SW480 (cell line): Measurements from ENCODE around the gene FAM124A.

Source experiments
- DNase-seq: peaks from one replicate; pipeline ENCODE4 v3.0.0-alpha.2; 2016; ENCODE audit warnings: low spot score

The FAM124A gene, protein sequence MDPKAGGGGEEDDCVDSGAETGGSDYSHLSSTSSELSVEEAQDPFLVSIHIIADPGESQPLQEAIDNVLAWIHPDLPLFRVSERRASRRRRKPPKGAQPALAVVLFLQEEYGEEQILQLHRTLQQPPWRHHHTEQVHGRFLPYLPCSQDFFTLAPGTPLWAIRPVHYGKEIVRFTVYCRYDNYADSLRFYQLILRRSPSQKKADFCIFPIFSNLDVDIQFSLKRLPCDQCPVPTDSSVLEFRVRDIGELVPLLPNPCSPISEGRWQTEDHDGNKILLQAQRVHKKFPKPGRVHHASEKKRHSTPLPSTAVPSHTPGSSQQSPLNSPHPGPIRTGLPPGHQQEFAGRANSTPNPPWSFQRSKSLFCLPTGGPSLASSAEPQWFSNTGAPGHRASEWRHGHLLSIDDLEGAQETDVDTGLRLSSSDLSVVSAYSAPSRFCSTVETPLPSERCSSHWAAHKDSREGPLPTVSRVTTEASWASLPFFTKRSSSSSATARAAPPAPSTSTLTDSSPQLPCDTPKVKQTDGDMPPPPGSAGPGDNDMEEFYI

GRCh38 chr13:51222037-51222685 lies at the start of gene FAM124A:
Gene FAM124A, plus strand, starts transcription at chr13:51222398. Its CDS starts 104 bp downstream, at chr13:51222502.
- DNase-seq, result peak; percentile 33

- no peak for DNase-seq
These were observed 47.2 kb upstream of the FAM124A start for GRCh38 chr13:51175021-51175420.

DNA sequence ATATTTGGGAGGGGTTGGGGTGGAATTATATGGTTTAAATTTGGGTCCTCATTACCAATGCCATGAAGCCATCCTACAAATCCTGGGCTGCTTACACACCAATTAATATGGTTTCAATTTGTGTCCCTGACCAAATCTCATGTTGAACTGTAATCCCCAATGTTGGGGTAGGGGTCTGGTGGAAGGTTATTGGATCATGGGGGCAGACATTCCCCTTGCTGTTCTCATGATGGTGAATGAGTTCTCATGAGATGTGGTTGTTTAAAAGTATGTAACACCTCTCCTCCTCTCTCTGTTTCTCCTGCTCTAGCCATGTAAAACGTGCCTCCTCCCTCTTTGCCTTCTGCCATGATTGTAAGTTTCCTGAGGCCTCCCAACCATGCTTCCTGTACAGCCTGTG lies 46.6 kb upstream of the FAM124A start:
- no peak for DNase-seq

GRCh38 chr13:51177188-51177587 lies 45.0 kb upstream of the FAM124A start:
- DNase-seq, result no peak

DNA sequence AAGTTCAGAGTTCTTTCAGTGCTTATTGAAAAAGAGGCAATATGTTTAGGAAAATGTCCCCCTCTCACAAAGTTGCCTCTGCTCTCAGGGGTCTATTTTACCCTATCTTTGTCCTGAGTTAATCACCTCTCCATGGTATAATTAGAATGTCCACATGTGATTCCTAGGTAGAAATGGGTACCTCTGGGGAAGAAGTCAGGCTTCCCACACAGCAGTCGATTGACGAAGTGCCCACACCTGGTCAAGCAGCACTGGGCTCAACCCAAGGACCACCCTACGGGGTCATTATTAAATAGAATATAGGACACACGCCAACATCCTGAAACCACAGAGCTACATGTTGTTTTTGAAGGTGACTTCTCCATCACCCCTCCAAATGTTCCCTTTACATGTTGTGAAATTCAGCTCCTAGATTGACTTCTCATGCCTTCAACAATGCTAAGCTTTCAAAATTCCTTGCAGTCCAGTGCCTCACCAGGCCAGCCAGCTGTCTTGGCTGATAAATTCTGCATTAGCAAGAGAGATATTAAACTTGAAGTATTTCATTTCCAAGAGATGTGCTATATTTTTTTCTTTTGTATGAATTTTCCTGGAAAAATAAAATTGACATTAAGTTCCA lies 43.6 kb upstream of the FAM124A start:
- DNase-seq, result no peak

DNA sequence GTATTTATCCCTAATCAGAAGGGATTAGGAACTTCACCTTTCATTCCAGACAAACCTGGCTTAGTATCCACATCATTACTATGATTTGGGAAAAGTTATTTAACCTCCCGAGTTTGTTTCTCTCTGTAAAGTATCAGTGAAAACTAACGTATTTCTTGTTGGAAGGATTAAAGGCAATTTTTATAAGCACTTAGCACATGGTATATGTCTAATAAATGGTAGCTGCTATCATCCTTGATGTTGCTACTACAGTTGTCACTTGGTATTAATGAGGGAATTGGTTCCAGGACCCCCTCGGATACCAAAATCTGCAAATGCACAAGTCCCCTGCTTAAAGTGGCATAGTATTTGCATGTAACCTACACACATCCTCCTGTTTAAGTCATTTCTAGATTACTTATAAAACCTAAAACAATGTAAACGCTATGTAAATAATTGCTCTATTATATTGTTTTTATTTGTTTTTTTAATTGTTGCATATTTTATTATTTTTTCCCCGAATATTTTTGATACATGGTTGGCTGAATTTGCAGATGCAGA lies 42.7 kb upstream of the FAM124A start:
- DNase-seq, result no peak

DNA sequence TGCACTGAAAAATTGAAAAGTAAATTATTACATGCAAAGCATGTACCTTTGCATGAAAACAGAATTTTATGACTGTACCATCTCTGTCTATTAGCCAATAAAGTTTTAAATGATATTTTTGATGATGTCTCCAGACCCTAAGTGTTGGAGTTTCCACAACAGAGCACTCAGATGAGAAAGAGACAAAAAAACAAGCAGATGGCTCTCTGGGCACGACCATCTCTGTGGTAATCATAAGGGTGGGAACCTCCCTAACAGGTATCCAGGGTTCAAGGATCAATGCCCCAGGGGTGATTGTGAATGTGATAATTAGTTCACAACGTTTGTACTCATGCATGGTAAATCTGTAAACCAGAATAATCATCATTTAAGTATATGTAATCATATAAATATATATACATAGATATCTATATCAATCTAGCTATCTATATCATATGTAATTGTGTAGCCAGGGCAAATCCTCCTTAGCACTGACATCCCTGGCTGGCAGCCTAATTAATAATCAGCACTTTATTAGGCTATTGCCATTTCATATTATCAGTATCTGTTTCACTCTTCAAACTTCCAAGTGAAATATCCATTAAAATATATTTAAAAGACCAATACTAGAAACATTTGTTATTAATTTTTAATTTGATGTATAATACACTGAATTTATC lies 41.2 kb upstream of the FAM124A start:
- DNase-seq, result no peak

- DNase-seq, result no peak
These were observed 40.3 kb upstream of the FAM124A start for GRCh38 chr13:51181786-51182383.

DNA sequence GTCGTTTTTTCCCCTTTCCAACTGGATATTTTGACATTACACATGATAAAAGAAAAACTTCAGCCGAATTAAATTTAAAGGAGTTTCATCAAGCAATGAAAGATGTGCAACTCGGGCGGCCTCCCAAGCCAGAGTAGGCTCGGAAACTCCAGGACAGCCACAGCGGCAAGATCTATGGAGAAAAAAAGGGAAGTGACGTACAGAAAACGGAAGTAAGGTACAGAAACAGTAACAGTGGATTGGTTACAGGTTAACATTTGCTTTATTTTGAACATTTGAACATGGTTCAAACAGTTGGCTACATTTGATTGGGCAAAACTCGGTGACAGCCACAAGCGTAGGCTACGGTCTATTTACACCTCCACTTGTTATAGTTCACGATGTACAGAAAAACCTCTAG lies 30.5 kb upstream of the FAM124A start:
- DNase-seq, result no peak

DNA sequence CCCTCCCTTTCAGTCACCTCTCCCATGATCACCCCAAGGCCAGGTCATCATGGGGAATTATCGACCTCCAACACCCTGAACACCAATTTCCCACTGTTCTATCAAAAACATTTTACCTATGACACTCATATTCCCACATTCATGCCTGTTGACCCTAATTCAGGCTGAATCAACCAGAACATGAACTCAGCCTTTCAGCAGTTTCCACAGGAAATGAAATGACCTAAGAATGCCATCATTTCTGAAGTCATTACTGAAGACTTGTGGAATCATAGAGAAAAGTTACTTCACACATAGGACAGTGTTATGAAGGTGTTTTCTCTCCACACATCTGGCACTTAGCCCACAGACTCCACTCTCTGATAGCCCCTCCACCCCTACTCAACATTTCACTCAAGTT lies 29.9 kb upstream of the FAM124A start:
- DNase-seq, result no peak

GRCh38 chr13:51193387-51193786 lies 28.8 kb upstream of the FAM124A start:
- no peak for DNase-seq

DNA sequence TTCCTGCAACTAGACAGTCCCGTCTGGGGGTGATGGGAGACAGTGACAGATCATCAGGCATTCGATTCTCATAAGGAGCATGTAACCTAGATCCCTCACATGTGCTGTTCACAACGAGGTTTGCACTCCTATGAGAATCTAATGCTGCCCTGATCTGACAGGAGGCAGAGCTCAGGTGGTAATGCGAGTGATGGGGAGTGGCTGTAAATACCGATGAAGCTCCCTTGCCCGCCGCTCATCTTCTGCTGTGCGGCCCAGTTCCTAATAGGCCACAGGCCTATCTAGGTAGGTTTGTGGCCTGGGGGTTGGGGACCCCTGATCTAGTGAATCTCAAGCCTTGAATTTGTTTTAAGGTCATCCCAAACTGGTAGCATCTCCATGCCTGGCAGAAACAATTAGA lies 27.3 kb upstream of the FAM124A start:
- DNase-seq, result no peak

- DNase-seq, result no peak
These were observed 20.3 kb upstream of the FAM124A start for GRCh38 chr13:51201886-51202285.

DNA sequence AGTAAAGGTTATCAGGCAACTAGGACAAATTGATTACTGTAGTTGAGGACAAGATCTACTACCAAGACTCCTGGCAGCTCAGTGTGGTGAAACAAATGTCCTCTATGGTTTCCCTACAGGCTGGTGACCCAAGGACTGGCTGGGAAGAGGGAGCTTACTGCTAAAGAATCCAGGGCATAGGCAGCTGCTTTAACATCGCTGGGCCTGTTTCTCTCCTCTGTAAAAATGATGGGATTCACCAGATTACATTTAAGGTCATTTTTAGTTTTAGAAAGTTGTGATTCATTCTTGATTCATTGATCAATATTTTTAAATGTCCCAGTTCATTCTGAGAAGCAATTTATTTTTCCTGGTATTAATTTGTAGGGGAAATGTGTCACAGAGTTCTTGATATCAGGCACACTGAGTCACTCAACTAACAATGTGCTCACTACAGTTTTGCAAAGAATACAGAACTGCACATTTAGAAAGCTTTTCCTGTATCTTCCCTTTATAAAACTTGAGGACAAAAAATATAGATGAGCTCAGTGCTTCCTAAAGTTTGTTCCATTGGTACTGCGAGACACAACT lies 19.6 kb upstream of the FAM124A start:
- DNase-seq, result no peak

DNA sequence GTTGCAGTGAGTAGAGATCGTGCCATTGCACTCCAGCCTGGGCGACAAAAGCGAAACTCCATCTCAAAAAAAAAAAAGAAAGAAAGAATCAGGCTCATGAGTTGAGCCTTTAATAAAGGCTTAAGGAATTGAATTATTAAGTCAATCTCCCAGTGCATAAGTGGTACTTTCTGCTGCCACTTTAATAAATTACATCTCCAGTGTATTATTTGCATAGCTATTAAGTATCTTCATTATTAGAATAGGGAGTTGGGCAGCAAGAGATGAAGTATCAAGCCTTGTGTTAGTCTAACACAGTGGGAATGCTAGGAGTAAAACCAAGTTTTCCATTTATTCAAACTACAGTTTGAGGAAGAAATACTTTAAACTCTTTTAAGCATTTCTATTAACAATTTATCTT lies 15.6 kb upstream of the FAM124A start:
- DNase-seq, result no peak

- no peak for DNase-seq
These were observed 14.3 kb upstream of the FAM124A start for GRCh38 chr13:51207881-51208280.

GRCh38 chr13:51208716-51209115 lies 13.5 kb upstream of the FAM124A start:
- no peak for DNase-seq

- DNase-seq, result no peak
These were observed 10.3 kb upstream of the FAM124A start for GRCh38 chr13:51211910-51212309.

- no peak for DNase-seq
These were observed 9.4 kb upstream of the FAM124A start for GRCh38 chr13:51212758-51213157.

DNA sequence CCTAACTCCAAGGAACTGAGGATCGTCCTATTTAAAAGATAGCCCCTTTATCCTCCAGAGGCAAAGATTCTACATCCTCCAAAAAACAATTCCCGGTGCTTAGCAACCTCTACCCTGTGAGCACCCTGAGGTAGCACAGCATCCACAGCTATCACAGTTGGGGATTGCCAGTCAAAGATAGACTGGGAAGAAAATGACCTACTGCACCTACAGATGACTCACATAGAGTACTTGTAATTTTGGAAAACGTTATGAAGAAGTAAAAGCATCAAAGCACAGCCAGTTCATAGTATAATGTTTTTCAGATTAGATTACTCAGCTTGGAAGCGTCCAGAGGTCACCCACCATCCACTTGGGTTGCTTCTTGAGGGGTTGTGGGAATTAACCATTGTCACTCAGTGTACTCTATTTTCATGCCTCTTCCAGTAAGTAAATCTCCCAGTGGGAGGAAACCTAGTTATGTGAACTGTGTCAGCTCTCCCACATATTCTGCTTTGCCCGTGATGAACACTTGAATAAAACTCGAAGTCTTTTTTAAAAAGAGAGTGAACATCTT lies 8.9 kb upstream of the FAM124A start:
- DNase-seq, result no peak

DNA sequence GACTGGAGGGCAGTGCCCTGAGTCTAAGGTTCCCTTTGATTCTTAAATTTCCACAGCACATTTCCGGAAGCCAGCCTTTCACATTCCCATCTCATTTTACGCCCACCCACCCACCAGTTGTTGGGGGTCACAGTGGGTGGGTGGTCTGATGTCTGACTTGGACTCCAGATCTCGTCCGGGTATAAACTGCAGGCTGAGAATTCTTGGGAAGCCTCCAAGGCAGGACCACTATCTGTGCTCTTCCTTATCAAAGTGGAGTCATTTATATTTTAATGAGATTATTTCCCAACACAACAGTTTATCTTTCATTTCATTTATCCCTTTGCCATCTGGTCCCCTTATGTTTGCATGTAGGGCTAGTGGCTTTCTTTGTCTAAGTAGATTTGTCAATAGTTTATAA lies 3.6 kb upstream of the FAM124A start:
- no peak for DNase-seq
